ENCODE results near the gene HCST. TPM values are rescaled to one million over a fixed set of nuclear protein-coding genes. Genes with fewer than 3 reads are reported as not detected.

HCST gene
- total and polyA plus RNA-seq, 2 of the 13 experiments (the other 11 are each of a cell fraction or from before 2014, with no cell fraction given), result 0.24 to 1.2 TPM

DNA sequence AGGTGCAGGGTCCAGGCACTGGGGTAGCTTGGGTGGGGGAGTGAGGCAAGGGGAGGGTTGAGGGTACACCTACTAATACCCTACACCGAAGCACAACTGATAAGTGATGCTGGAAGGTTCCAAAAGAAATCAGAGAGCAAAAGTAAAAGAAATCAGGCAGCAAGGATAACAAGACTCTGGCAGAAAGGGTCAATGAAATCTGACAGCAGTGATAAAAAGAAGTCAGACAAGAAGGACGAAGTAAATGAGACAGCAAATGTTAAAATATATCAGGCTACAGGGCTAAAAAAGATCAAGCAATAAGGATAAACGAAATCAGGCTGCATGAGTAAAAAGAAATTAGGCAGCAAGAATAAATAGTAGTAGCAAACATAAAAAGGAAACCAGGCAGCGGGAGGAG is 38.5 kb downstream of the HCST start (continued):
- TF ChIP-seq, protein P1, sequence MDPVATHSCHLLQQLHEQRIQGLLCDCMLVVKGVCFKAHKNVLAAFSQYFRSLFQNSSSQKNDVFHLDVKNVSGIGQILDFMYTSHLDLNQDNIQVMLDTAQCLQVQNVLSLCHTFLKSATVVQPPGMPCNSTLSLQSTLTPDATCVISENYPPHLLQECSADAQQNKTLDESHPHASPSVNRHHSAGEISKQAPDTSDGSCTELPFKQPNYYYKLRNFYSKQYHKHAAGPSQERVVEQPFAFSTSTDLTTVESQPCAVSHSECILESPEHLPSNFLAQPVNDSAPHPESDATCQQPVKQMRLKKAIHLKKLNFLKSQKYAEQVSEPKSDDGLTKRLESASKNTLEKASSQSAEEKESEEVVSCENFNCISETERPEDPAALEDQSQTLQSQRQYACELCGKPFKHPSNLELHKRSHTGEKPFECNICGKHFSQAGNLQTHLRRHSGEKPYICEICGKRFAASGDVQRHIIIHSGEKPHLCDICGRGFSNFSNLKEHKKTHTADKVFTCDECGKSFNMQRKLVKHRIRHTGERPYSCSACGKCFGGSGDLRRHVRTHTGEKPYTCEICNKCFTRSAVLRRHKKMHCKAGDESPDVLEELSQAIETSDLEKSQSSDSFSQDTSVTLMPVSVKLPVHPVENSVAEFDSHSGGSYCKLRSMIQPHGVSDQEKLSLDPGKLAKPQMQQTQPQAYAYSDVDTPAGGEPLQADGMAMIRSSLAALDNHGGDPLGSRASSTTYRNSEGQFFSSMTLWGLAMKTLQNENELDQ (CRISPR knock-in tag; IDR thresholded peaks at IDR 0.05; ENCODE audit: borderline replicate concordance), result no peak
- no peak for TF ChIP-seq ETV5 (CRISPR knock-in tag; IDR thresholded peaks at IDR 0.05; ENCODE audit: borderline replicate concordance)
- no peak for TF ChIP-seq NR2C2 (CRISPR knock-in tag; IDR thresholded peaks at IDR 0.05; ENCODE audit: borderline replicate concordance)
- TF ChIP-seq GFI1 (CRISPR knock-in tag; IDR thresholded peaks at IDR 0.05; ENCODE audit: borderline replicate concordance), result no peak
- no peak for TF ChIP-seq SP140L (CRISPR knock-in tag; IDR thresholded peaks at IDR 0.05; ENCODE audit: borderline replicate concordance)
- TF ChIP-seq GATAD1 (CRISPR knock-in tag; IDR thresholded peaks at IDR 0.05), result no peak
- TF ChIP-seq, protein P2, sequence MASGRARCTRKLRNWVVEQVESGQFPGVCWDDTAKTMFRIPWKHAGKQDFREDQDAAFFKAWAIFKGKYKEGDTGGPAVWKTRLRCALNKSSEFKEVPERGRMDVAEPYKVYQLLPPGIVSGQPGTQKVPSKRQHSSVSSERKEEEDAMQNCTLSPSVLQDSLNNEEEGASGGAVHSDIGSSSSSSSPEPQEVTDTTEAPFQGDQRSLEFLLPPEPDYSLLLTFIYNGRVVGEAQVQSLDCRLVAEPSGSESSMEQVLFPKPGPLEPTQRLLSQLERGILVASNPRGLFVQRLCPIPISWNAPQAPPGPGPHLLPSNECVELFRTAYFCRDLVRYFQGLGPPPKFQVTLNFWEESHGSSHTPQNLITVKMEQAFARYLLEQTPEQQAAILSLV (CRISPR knock-in tag; IDR thresholded peaks at IDR 0.05; ENCODE audit: borderline replicate concordance), result no peak
- no peak for TF ChIP-seq ZKSCAN5 (CRISPR knock-in tag; IDR thresholded peaks at IDR 0.05)
- no peak for TF ChIP-seq SMARCC2 (IDR thresholded peaks at IDR 0.05)

DNA sequence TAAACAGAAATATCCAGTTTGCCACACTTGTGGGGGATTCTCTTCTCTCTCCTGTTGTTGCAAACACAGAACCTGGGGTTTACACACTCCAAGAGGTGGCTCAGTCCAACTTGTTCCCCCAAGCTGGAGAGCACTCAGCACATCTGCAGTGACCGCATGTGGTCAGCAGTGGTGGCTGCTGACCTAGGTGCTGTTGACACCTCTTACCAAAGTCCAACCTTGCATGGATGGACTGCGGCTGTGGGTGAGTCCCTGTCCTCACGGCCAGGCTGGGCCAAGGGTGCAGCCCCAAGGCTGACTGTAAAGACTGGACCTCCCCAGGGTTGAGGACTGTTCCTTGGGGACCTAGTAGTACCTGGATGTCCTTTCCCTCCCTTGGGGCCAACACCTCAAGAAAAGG is 39.9 kb downstream of the HCST start:
- Histone ChIP-seq H4K20me1 (ENCODE audit: insufficient read depth, low read length) (0 out of 2 replicates have a peak, but pooled peaks cover 7% of the 10 kb centered on the region), H2AFZ (ENCODE audit: low read length) (no peak overlapping the region), H3K4me2 (ENCODE audit: low read depth, low read length) (no peak overlapping the region), H3K4me3 (replicated peaks in 1 of 3; ENCODE audit: insufficient read depth in 1 of 3, low read depth in 2 of 3, low read length in 3 of 3) (no peak overlapping the region), H3K9me3 (ENCODE audit: low read length) (no peaks in the 10 kb centered on the region), H3K9ac (ENCODE audit: insufficient read depth, low read depth, low read length) (no peak overlapping the region), H3K79me2 (ENCODE audit: insufficient read depth, low read length) (no peaks in the 10 kb centered on the region), H3K4me1 (ENCODE audit: insufficient read depth, low read length) (peaks cover 24% of the 10 kb centered on the region), H3K27me3 (ENCODE audit: control insufficient read depth in 1 of 2, insufficient read depth in 2 of 2, low read length in 2 of 2) (no peaks in the 10 kb centered on the region), H3K27ac (ENCODE audit: extremely low read length, insufficient read depth, low read length) (no peak overlapping the region), H3K36me3 (replicated peaks in 1 of 2; ENCODE audit: control insufficient read depth in 1 of 2, insufficient read depth in 2 of 2, low read length in 2 of 2) (no peaks in the 10 kb centered on the region; a peak in 1 of 5 replicates)
- ATAC-seq, result peak; percentile 83
- intact Hi-C loops (cut with micrococcal nuclease; ENCODE audit: unreplicated experiment), result no loop called here
- POLR2A ChIA-PET, result no interaction called here
- 18% methylated on average over 2 of the region's 3 CpGs for WGBS (ENCODE audit: low lambda C conversion rate)
- DNase-seq (ENCODE audit: low spot score), result peak; percentile 35
- CTCF ChIA-PET (ENCODE audit: low intra/inter-chr PET ratio, low total read pairs), result no interaction called here
- in situ Hi-C loops (cut with HindIII; ENCODE audit: extremely low pct_ligation_motif_present, low pct_unique_long_range_greater_than_20kb), result no loop called here
- no TSS peak for BruUV-seq (replicated peaks)
- FAIRE-seq, result no peak
- TF ChIP-seq, protein P3, sequence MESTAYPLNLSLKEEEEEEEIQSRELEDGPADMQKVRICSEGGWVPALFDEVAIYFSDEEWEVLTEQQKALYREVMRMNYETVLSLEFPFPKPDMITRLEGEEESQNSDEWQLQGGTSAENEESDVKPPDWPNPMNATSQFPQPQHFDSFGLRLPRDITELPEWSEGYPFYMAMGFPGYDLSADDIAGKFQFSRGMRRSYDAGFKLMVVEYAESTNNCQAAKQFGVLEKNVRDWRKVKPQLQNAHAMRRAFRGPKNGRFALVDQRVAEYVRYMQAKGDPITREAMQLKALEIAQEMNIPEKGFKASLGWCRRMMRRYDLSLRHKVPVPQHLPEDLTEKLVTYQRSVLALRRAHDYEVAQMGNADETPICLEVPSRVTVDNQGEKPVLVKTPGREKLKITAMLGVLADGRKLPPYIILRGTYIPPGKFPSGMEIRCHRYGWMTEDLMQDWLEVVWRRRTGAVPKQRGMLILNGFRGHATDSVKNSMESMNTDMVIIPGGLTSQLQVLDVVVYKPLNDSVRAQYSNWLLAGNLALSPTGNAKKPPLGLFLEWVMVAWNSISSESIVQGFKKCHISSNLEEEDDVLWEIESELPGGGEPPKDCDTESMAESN (CRISPR knock-in tag; conservative IDR thresholded peaks at IDR 0.05), result 0 out of 2 replicates have a peak, but pooled peaks have one; percentile 54
- no peak for TF ChIP-seq MZF1 (CRISPR knock-in tag; IDR thresholded peaks at IDR 0.05; ENCODE audit: borderline replicate concordance)
- TF ChIP-seq, protein P4, sequence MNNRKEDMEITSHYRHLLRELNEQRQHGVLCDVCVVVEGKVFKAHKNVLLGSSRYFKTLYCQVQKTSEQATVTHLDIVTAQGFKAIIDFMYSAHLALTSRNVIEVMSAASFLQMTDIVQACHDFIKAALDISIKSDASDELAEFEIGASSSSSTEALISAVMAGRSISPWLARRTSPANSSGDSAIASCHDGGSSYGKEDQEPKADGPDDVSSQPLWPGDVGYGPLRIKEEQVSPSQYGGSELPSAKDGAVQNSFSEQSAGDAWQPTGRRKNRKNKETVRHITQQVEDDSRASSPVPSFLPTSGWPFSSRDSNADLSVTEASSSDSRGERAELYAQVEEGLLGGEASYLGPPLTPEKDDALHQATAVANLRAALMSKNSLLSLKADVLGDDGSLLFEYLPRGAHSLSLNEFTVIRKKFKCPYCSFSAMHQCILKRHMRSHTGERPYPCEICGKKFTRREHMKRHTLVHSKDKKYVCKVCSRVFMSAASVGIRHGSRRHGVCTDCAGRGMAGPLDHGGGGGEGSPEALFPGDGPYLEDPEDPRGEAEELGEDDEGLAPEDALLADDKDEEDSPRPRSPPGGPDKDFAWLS (CRISPR knock-in tag; IDR thresholded peaks at IDR 0.05; ENCODE audit: borderline replicate concordance), result no peak
- TF ChIP-seq SOX5 (CRISPR knock-in tag; IDR thresholded peaks at IDR 0.05; ENCODE audit: borderline replicate concordance), result peak; percentile 33; the same call in 1 of the 2 replicates
- TF ChIP-seq NCOR1 (IDR thresholded peaks at IDR 0.05; ENCODE audit: borderline replicate concordance, low read length), result no peak
- TF ChIP-seq ZNF292 (CRISPR knock-in tag; IDR thresholded peaks at IDR 0.05; ENCODE audit: borderline replicate concordance, low read depth), result no peak; the same call in 1 of the 2 replicates
- no peak for TF ChIP-seq PLRG1 (conservative IDR thresholded peaks at IDR 0.05)
- TF ChIP-seq MIER2 (CRISPR knock-in tag; IDR thresholded peaks at IDR 0.05), result peak; percentile 93
